CD4-positive, alpha-beta T cell treated with Interleukin-6 at 100 ng/mL for 8 hours (primary cell): ENCODE measurements around the gene GNB5.
"Not testable (repeated sequence)": the region's sequence is repeated elsewhere in the genome, so short reads cannot be mapped to it uniquely, and the experiment has no call there.

Source experiments
- DNase-seq: peaks from one replicate; pipeline ENCODE4 v3.0.0-alpha.2; 2020; ENCODE audit warnings: mixed read lengths, low spot score

Gene GNB5

DNA sequence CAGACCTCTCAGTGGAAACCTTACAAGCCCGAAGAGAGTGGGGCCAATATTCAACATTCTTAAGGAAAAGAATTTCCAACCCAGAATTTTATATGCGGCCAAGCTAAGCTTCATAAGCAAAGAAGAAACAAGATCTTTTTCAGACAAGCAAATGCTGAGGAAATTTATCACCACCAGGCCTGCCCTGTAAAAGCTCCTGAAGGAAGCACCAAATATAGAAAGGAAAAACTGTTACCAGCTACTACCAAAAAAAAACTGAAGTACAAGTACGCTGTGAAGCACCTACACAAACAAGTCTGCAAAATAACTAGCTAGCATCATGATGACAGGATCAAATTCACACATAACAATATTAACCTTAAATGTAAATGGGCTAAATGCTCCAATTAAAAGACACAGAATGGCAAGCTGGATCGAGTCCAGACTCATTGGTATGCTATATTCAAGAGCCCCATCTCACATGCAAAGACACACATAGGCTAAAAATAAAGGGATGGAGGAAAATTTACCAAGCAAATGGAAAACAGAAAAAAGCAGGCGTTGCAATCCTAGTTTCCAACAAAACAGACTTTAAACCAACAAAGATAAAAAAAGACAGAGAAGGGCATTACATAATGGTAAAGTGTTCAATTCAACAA, 25.6 kb downstream of the GNB5 start:
- DNase-seq: not testable (repeated sequence)

DNA sequence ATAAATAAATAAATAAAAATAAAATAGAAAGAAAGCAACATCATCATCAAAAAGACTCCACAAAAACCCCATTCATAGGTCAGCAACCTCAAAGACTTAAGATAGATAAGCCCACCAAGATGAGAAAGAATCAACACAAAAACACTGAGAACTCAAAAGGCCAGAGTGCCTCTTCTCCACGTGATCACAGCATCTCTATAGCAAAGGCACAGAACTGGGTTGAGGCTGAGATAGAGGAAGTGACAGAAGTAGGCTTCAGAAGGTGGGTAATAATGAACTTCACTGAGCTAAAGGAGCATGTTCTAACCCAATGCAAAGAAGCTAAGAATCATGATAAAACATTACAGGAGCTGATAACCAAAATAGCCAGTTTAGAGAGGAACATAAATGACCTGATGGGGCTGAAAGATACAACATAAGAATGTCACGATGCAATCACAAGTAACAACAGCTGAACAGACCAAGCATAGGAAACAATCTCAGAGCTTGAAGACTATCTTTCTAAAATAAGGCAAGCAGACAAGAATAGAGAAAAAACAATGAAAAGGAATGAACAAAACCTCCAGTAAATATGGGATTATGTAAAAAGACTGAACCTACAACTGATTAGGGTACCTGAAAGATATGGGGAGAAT, 26.4 kb downstream of the GNB5 start:
- DNase-seq: no peak

DNA sequence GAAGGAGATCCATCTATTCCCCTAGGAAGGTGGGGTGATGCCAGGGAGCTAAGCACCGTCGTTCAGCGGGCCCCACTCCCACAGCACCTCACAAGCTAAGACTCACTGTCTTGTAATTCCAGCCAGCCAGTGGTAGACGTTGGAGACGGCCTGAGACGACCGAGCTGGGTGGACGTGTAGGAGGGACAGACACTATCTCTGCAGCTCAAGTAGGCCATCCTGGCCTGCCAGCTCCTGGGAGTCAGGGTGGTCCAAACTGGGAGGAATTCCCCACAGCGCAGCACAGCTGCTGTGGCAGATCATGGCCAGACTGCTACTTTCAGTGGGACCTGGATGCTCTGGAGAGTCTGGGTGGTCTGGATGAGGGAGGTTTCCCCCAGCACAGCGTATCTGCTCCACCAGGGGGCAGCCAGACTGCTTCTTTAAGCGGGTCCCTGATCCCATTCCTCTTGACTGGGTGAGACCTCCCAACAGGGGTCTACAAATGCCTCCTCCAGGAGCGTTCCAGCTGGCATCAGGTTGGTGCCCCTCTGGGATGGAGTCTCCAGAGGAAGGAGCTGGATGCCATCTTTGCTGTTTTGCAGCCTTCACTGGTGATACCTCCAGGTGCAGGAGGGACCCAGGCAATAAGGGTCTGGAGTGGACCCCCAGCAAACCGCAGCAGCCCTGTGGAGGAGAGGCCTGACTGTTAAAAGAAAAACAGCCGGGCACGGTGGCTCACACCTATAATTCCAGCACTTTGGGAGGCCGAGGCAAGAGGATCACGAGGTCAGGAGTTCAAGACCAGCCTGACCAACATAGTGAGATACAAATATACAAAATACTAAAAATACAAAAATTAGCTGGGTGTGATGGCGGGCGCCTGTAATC, 27.6 kb downstream of the GNB5 start:
- no peak for DNase-seq

DNA sequence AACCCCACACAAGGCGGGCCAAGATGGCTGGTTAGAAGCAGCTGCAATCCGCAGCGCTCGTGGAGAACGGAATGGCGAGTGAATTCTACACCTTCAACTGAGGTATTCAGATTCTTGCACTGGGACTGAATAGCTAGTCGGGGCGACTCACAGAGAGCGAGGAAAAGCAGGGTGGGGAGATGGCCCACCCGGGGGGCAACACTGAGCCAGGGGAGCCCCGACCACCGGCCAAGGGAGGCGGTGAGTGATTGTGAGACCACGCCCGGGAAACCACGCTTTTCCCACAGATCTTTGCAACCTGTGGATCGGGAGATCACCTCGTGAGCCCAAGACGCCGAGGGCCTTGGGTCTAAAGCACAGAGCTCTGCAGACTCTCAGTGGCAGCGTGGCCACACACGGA, 28.3 kb downstream of the GNB5 start:
- no peak for DNase-seq

DNA sequence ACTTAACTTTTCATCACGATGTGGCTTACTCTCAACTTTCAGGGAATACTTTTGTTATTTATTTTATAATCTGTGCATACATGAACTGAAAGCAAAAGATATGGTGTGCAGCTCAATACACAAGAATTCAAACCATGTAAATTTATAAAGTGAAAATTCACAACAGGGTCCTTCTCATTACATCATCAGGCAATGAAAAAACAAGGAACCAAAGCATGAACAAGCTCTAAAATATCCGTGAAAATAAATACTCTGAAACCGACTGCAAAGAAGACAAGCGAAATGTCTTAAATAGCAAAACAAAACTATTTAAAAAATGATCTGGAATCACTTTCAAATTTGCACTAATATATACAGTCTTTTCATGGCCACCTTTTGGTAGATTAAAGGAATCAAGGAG, 28.9 kb downstream of the GNB5 start:
- DNase-seq: no peak

DNA sequence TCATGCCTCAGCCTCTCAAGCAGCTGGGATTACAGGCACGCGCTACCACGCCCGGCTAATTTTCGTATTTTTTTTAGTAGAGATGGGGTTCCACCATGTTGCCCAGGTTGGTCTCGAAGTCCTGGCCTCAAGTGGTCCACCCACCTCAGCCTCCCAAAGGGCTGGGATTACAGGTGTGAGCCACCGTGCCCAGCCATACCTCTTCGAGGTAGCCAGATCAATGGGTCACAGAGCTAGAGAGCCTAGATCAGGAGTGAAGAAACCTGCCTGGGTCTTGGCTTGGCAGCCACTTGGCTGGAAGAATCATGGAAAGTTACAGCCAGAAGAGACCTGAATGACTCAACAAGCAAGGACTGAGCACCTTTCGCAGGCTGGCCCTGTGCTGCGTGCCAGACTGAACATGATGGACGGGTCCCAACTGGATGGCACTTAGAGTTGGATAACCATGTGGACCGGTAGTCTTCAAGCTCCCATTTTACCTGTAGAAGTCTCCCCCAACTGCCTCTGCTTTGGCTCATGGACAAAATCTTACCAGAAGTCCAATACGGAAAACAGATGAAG, 29.7 kb downstream of the GNB5 start:
- DNase-seq: no peak

DNA sequence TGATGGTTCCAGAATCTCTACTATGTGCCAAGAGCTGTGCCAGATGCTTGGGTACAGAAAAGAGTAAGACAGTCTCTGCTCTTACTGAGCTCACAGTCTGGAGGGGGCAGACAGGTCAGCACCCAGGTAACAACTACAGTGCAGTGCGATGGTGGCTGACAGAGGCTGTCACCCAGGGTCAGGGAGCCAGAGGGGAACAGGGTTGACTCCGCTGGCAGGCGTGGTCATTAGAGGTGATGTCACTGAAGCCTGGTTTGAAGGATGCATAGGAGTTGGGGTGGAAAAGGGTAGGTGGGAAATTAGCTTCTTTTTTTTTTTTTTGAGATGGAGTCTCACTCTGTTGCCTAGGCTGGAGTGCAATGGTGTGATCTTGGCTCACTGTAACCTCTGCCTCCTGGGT, 31.5 kb downstream of the GNB5 start:
- no peak for DNase-seq

DNA sequence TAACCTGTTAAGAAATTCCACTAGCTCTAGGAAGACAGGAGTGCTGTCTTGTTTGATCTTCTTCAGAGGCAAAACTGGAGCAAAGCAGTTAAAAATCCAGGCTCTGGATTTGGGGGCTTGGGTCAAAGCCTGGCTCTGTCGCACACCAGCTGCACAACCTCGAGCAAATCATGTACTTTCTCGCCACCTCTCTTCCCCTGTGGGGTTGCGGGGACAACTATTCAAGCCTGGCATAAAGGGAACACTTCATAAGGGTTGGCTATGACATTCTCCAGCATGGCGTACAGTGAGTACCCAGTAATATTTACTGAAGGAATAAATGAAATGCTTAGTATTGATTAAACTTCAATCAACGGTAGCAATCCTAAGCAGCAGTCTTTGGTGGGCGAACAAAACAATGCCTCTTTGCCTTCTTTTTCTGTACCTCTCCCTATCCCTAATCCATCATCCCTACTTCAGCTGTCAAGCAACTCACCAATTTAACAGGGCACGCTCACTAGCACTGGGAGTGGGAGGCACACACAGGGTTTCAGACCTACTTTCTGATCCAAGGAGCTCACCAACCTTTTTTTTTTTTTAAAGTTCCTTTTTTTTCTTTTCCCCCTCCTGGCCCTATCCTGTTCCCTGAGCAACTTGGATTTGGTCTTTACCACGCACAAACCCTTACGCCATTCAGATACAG, 33.0 kb downstream of the GNB5 start:
- no peak for DNase-seq

DNA sequence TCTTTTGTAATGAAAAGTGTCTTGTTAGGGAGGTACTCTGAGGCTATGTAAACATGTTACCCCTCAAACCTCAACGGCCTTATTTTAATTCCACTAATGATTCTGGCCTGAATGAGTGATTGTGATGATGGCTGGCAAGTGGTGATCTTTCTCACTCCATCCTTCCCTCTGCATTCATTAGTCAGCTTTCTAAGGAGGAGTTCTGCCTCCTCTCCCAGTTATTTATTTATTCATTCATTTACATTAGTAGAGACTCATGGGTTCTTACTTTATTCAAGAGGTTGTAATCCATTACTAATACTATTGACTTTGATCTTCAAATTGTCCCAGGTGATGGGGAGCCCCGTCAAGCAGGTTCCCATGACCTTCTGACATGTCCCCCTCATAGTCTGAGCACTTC, 35.3 kb downstream of the GNB5 start:
- no peak for DNase-seq

DNA sequence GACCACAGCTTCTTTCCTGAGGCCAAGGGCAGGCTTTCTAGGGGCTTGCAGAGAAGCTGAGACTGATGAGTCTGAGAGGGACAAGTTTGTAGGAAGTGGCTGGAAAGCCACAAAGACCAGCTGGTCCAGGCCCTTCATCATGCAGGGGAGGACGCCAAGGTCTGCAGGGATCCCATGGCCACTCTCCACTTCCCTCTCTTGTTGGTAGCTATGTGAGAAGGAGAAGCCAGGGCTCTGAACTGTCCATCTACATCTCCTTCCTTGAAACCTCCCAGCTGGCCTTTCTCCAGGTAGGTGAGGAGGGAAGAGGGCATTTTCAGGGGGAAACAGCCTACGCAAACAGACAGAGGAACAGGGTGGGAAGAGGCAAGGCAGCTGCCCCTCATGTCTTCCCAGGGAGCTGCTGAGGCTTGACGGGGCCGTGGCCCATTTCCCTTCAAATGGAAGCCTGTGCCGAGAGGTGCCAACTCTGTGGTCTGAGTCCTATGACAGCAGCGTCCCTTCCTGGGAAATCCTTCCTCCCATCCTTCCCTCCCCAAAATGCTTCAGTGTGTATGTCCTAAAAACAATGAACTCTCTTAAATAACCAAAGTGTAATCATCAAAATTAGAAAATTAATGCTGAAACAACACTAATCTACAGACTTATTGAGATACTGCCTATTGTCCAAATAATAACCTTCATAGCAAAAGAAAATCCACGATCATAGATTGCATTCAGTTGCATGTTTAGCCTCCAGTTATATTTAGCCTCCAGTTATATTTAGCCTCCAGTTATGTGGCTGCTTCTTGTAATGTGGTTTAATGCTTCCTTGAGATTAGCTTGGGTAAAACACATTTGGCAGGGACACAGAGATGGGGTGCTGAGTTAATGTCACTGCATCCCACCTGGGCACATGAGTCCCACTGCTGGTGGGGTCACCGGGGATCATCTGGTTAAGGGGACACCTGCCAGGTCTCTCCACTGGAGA, 36.0 kb downstream of the GNB5 start:
- no peak for DNase-seq

DNA sequence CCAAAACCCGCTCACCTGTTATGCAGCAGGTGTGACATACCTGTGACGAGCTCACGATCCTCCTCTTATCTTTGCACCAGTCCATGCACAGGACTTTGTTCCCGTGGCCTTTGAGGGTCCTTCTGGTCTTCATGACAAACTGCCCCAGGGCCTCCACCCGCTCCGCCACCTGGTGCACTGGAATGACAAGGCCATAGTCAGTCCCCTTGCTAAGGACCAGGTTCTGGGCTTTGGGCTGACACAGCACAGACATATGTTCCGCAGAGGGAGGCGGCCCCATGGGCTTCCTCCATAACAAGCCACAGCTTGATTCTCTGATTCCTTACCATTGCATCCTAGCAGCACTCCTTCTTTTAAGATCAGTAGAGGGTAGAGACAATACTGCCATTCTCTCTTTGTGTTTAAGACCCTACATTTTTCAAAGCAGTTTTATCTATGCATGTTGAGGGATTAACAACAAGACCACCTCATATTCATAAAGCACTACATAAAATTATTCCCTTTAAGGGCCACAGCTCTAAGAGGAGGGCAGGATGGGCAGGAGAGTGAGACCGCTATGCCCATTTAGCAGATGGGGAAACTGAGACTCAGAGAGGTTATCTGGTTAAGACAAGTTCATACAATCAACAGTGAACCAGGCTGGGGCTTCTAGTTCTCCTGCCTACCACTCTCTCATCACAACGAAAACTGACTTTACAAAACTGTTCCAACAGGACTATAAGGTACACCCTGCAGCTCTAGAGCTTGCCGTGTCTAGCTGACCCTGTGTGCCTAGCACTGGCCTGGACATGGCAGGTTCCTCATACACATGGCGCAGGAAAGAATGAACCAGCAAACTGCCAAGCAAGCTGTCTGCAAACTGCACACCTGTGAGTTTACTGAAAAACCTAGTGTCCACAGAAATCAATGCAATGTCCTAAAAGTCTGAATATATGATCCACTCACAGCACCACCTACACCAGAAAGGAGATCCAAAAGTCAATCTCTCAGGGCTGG, 37.0 kb downstream of the GNB5 start:
- no peak for DNase-seq

DNA sequence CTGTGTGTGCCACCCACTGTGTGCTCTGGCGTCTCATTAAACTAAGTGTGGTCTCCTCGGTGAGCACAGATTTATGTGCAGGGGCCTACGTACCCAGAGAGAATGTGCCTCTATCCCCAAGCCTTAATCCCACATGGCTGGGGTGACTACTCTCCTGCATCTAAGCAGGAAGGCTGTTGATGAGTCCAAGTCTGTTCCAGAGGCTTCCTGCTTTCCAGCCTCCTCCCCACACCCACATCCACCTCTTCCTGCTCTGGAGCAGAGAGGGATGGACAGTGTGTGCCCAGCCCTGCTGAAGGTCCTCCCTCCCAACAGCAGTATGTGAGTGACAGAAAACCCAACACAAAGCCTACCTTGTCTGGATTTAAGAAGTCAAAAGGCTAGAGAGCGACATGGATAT, 39.8 kb downstream of the GNB5 start:
- DNase-seq: no peak

DNA sequence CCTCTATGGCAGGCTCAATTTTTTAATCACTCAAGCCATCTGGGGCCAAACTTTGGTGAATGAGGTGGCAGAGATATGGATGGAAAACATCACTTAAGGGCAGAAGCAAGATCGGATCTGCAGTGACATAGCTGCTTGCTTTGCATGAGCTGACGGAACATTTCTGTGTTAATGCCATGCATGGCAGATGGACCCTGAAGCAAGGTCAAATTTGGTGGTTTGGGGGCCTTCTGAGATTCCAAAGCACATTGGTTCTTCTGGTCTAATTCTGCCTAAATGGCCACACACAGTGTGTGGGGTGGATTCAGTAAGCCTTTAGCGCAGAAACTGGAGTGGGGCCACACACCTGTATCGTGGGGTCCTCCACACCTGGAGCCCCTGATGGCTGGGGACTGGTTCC, 40.3 kb downstream of the GNB5 start:
- no peak for DNase-seq

DNA sequence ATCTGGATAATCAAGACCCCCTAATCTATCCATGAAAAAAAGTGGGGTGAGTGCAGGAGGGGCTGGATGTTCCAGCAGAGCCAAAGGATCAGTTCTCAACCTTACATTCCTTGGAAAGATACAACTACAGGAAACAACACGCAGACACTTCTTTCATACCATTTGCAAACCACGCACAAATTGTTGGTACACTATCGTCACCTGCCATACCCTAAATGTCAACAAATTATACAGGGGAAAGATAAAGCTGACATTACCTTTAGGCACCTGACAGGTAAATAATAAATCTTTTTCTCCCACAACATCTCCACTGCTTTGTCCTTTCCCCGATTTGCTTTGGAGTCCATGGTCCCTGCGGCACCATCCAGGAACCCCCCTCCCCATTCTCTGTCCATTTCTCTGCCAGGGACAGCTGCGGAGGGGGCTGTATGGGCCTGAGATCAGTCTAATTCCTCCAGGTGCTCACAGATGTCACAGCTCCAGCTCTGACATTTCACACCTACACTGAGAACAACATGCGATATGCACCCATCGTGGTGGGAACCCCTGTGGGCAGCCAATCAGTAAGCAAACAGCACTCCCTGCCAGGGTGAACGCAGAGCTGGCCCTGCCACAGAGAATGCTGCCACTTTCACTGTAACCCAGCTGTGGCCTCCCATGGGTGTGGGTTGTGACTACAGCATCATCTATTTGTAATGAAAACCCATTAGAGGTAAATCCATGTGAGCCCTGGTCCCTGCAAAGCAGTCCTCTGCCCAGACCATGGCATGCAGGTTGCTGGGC, 41.0 kb downstream of the GNB5 start:
- DNase-seq: no peak

DNA sequence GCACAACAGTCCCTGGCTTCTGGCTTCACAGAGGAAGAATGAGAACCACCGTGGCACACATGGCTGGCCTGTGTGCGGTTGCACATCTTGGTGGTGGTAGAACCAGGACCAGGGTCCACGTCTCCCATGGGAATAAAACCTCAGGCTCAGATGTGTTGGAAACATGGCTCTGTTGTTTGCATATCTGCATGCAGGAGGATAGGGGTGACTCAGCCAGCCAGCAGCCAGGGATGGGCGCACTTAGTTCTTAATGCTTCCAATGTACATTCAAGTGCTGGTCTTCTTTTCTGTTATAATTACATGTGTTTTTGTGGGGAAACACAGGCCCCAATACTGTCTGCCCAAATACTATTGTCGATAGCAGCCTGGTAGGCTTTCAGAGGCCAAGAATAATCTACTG, 42.8 kb downstream of the GNB5 start:
- no peak for DNase-seq

DNA sequence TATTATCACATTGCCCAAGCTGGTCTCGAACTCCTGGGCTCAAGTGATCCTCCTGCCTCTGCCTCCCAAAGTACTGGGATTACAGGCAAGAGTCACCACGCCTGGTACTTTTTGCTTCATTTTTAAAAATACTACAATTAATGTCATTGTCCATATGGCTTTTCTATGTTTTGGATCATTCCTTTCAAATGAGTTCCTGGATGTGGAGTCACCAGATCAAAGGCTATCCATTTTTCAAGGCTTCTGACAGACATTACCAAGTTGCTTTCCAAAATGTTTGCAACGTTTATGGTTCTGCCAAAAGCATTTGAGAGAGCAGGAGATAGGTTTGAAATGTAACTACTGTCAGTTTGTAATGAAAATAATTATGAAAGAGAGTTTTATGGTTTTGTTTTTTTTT, 44.4 kb downstream of the GNB5 start:
- DNase-seq: no peak

DNA sequence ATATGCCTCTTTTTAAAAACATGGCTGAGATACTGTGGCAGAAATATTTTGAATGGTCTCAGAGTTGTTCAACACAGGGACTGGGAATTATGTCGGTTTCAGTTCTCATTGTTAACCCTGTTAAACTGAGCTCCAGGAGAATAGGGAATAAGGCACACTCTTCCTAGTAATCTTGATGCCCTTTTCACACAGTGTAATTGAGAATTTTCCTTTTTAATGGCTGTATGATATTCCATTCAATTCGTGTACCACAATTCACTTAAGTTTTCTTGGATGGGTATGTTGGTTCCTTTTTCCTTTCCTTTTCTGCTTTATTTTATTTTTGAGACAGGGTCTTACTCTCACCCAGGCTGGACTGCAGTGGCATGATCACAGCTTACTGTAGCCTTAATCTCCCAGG, 44.9 kb downstream of the GNB5 start:
- DNase-seq: no peak

DNA sequence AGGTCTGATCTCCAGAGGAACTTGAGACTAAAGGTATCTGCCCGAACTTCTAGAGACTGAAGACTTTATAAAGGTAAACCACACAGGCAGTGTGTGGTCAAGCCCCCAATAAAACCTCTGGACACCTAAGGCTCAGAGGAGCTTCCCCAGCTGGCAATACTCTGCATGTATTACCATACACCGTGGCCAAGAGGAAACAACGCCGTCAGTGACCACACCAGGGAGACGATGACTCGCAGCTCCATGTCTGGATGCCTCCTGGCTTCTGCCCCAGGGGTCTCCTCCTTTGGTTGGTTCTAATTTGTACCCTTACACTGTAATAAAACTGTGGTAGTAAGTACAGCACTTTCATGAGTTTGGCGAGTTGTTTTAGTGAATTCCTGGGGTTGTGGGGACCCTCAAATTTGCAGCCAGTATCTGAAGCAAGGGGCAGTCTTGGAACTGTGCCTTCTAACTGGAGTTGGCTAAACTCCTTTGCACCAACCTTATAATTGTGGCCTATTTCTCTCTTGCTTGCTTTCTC, 46.5 kb downstream of the GNB5 start:
- no peak for DNase-seq

DNA sequence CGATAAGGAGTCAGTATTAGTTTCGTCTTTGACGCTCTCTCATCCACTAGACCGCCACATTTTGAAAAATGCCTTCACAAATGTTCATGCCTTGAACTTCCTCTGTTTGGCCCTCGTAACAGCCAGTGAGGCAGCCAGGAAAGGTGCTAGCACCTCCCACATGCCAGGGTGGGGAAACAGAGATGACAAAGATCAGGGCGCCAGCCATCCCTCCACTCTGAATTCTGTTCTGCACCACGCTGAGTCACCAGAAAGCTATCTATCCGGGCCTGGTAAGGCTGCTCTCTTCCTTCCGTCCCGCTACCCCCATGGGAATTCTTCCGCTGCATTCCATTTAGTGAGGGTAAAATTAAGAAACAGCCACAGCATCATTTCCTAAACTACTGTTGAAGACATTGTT, 47.3 kb downstream of the GNB5 start:
- DNase-seq: no peak
